ENCODE data around the gene BUD31.
"Not testable (repeated sequence)": the region's sequence is repeated elsewhere in the genome, so short reads cannot be mapped to it uniquely, and the experiment has no call there.

Gene BUD31

DNA sequence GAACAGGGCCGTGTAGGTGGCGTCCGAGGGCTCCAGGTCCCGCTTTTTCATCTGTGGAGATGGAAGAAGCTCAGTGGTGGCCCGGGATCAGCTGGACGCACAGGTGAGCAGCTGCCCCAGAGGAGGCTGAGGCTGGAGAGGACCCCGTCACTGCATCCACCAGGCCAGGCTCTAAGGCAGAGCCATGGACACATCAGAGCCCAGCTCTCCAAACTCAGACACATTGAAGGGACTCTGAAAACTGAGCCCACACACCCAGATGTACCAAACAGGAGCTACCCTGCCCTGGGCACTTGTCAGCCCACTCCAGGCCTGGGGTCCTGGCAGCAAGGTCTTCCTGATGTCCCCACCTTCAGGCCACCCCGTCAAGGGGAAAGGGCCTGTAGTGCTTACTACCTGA lies 21.0 kb downstream of the BUD31 start:
- ATAC-seq = no peak
- no peaks in the 10 kb centered on the region for H3K27me3 Mint-ChIP-seq
- no peak overlapping the region for H3K4me3 Mint-ChIP-seq
- peaks cover 48% of the 10 kb centered on the region for H3K36me3 Mint-ChIP-seq
- no peaks in the 10 kb centered on the region for H3K4me1 Mint-ChIP-seq
- no peak overlapping the region for H3K27ac Mint-ChIP-seq
- H3K9me3 Mint-ChIP-seq = no peaks in the 10 kb centered on the region

- H3K27me3 Mint-ChIP-seq, H3K9me3 Mint-ChIP-seq, H3K4me3 Mint-ChIP-seq, ATAC-seq, H3K4me1 Mint-ChIP-seq, H3K27ac Mint-ChIP-seq: not testable (repeated sequence)
- peaks cover 39% of the 10 kb centered on the region for H3K36me3 Mint-ChIP-seq
Measured at GRCh38 chr7:99431756-99432540, 23.2 kb downstream of the BUD31 start.

GRCh38 chr7:99433158-99433557 lies 24.4 kb downstream of the BUD31 start:
- peaks cover 12% of the 10 kb centered on the region for H3K4me1 Mint-ChIP-seq
- H3K4me3 Mint-ChIP-seq = no peak overlapping the region
- ATAC-seq = no peak
- H3K9me3 Mint-ChIP-seq = no peaks in the 10 kb centered on the region
- no peak overlapping the region for H3K27ac Mint-ChIP-seq
- peaks cover 39% of the 10 kb centered on the region for H3K36me3 Mint-ChIP-seq
- H3K27me3 Mint-ChIP-seq = no peaks in the 10 kb centered on the region

DNA sequence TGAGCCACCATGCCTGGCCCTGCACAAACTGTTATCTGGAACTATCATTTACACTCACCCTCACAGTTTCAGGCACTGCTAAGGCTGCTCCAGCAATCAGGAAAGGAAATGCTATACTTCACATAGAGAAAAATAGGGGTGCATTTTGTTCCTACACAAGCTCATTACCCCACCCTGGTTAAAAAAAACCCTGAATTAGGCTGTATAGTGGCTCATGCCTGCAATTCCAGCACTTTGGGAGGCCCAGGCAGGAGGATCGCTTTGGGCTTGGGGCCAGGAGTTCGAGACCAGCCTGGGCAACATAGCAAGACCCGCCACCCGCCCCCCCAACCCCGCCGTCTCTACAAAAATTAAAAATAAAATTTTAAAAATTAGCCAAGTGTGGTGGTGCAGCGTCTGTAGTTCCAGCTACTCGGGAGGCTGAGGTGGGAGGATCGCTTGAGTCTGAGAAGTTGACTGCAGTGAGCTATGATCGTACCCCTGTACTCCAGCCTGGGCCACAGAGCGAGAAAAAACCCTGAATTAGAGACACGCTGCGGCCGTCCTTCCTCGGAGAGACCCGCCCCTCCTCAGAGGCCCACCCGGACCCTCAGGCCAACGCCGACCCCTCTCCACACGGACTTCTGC lies 29.3 kb downstream of the BUD31 start:
- H3K27me3 Mint-ChIP-seq = no peaks in the 10 kb centered on the region
- peaks cover 35% of the 10 kb centered on the region for H3K36me3 Mint-ChIP-seq
- ATAC-seq = peak; percentile 28
- H3K9me3 Mint-ChIP-seq = no peaks in the 10 kb centered on the region
- H3K27ac Mint-ChIP-seq = peak overlapping the region; percentile 86
- peak overlapping the region; percentile 100 for H3K4me3 Mint-ChIP-seq
- peaks cover 42% of the 10 kb centered on the region for H3K4me1 Mint-ChIP-seq

- Mint-ChIP-seq H3K4me1 (peaks cover 46% of the 10 kb centered on the region), H3K9me3 (no peaks in the 10 kb centered on the region), H3K27ac (peak within 1 kb of the TSS; percentile 86), H3K27me3 (no peaks in the 10 kb centered on the region), H3K4me3 (peak within 1 kb of the TSS; percentile 100), H3K36me3 (peaks cover 31% of the 10 kb centered on the region)
- peak; percentile 98 for ATAC-seq
Measured at GRCh38 chr7:99438573-99439480, 30.1 kb downstream of the BUD31 start, which contains the start of the genes CPSF4 and PTCD1. TSS of gene CPSF4 (plus strand) at chr7:99438943. CDS start at chr7:99439083, 140 bp downstream. TSS of gene PTCD1 (minus strand) at chr7:99438798. CDS start at chr7:99435242, 3,556 bp downstream.

DNA sequence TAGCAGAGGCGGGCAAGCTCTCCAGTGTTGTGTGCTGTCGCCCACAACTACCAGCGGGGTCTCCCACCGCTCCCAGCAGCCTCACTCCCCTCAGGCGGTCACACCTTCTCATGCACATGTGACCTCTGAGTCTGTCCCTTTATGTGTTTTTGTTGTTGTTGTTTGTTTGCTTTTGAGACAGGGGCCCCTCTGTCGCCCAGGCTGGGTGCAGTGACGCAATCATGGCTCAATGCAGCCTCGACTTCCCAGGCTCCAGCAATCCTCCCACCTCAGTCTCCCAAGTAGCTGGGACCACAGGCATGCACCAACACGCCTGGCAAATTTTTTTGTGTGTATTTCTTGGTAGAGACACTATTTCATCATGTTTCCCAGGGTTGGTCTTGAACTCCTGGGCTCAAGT lies 31.4 kb downstream of the BUD31 start:
- H3K27me3 Mint-ChIP-seq = no peaks in the 10 kb centered on the region
- H3K4me3 Mint-ChIP-seq = peak overlapping the region; percentile 100
- H3K4me1 Mint-ChIP-seq = peaks cover 52% of the 10 kb centered on the region
- peak overlapping the region; percentile 86 for H3K27ac Mint-ChIP-seq
- H3K36me3 Mint-ChIP-seq = peaks cover 27% of the 10 kb centered on the region
- H3K9me3 Mint-ChIP-seq = no peaks in the 10 kb centered on the region
- no peak for ATAC-seq

- Mint-ChIP-seq H3K9me3 (no peaks in the 10 kb centered on the region), H3K4me1 (peaks cover 20% of the 10 kb centered on the region), H3K36me3 (peaks cover 53% of the 10 kb centered on the region), H3K27ac (no peak overlapping the region), H3K27me3 (no peaks in the 10 kb centered on the region), H3K4me3 (no peak overlapping the region)
- no peak for ATAC-seq
Measured at GRCh38 chr7:99446096-99446495, 37.3 kb downstream of the BUD31 start.

DNA sequence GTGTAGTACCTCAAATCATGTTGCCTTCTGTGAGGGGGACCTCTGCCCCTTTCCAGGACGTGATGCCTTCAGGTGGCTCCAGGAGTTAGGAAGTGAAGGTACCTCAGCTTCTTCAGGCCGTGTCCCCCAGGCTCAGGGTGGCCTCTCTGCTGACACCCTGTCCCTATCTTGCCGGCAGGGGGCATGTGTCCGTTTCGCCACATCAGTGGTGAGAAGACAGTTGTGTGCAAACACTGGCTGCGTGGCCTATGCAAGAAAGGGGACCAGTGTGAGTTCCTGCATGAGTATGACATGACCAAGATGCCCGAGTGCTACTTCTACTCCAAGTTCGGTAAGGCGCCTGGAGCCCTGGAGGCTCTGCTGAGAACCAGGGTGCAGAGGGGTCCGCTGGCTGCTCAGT lies 39.2 kb downstream of the BUD31 start:
- ATAC-seq = no peak
- H3K36me3 Mint-ChIP-seq = peaks cover 58% of the 10 kb centered on the region
- no peak overlapping the region for H3K4me3 Mint-ChIP-seq
- no peak overlapping the region for H3K27ac Mint-ChIP-seq
- no peaks in the 10 kb centered on the region for H3K9me3 Mint-ChIP-seq
- H3K4me1 Mint-ChIP-seq = peaks cover 12% of the 10 kb centered on the region
- H3K27me3 Mint-ChIP-seq = no peaks in the 10 kb centered on the region

DNA sequence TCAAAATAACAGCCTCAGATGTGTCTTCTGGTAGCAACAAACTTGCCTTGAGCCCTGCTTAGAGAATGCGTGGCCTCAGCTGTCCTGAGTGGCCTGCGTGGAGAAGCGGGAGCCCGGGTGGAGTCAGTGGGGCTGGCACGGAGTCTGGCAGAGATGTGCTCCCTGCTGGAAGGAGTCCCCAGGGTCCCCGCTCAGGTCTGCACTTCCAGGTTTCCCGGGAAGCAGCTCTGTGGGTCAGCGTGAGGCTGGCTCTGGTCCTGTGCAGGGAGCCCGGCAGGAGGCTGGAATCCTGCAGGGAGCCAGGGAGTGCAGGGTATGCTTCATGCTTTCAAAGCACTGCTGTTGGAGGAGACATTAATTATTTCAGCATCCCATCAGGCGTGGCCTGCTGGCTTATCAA lies 40.1 kb downstream of the BUD31 start:
- peaks cover 6% of the 10 kb centered on the region for H3K4me1 Mint-ChIP-seq
- peaks cover 60% of the 10 kb centered on the region for H3K36me3 Mint-ChIP-seq
- ATAC-seq = no peak
- H3K9me3 Mint-ChIP-seq = no peaks in the 10 kb centered on the region
- H3K27ac Mint-ChIP-seq = no peak overlapping the region
- H3K4me3 Mint-ChIP-seq = no peak overlapping the region
- no peaks in the 10 kb centered on the region for H3K27me3 Mint-ChIP-seq

DNA sequence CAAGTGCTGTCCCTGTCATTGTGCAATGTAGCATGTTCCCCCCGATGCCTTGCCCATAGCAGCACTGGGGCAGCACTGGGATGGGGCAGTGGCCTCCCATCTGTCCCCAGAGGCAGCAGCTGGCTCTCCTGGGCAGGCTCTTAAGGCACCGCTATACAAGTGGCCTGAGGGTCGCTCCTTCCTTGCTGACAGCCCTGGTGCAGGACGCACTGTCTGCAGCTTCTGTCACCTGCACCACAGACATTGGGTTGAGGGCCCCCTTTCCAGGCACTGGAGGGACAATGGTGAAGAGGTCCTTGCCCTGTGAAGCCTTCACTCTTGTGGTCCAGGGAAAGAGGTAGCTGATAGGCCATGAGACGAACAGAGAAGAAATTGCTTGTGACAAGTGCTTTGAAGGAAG lies 40.6 kb downstream of the BUD31 start:
- H3K27ac Mint-ChIP-seq = no peak overlapping the region
- no peak overlapping the region for H3K4me3 Mint-ChIP-seq
- H3K4me1 Mint-ChIP-seq = peaks cover 6% of the 10 kb centered on the region
- peaks cover 62% of the 10 kb centered on the region for H3K36me3 Mint-ChIP-seq
- no peak for ATAC-seq
- H3K9me3 Mint-ChIP-seq = no peaks in the 10 kb centered on the region
- H3K27me3 Mint-ChIP-seq = no peaks in the 10 kb centered on the region

GRCh38 chr7:99451936-99452335 lies 43.2 kb downstream of the BUD31 start:
- Mint-ChIP-seq H3K4me1 (no peaks in the 10 kb centered on the region), H3K27me3 (no peaks in the 10 kb centered on the region), H3K36me3 (peaks cover 55% of the 10 kb centered on the region), H3K9me3 (no peaks in the 10 kb centered on the region), H3K4me3 (no peak overlapping the region), H3K27ac (no peak overlapping the region)
- ATAC-seq = no peak

GRCh38 chr7:99452541-99452940 lies 43.8 kb downstream of the BUD31 start:
- Mint-ChIP-seq H3K4me3 (no peak overlapping the region), H3K9me3 (no peaks in the 10 kb centered on the region), H3K27ac (no peak overlapping the region), H3K27me3 (no peaks in the 10 kb centered on the region), H3K4me1 (no peaks in the 10 kb centered on the region), H3K36me3 (peaks cover 56% of the 10 kb centered on the region)
- ATAC-seq = no peak

GRCh38 chr7:99453105-99453504 lies 44.3 kb downstream of the BUD31 start:
- no peak overlapping the region for H3K27ac Mint-ChIP-seq
- no peak for ATAC-seq
- no peak overlapping the region for H3K4me3 Mint-ChIP-seq
- no peaks in the 10 kb centered on the region for H3K9me3 Mint-ChIP-seq
- H3K27me3 Mint-ChIP-seq = no peaks in the 10 kb centered on the region
- H3K4me1 Mint-ChIP-seq = no peaks in the 10 kb centered on the region
- peaks cover 51% of the 10 kb centered on the region for H3K36me3 Mint-ChIP-seq

GRCh38 chr7:99455874-99456273 lies 47.1 kb downstream of the BUD31 start:
- peaks cover 13% of the 10 kb centered on the region for H3K4me1 Mint-ChIP-seq
- no peak overlapping the region for H3K27ac Mint-ChIP-seq
- H3K27me3 Mint-ChIP-seq = no peaks in the 10 kb centered on the region
- no peak overlapping the region for H3K4me3 Mint-ChIP-seq
- H3K36me3 Mint-ChIP-seq = peaks cover 61% of the 10 kb centered on the region
- no peaks in the 10 kb centered on the region for H3K9me3 Mint-ChIP-seq
- ATAC-seq = no peak

- Mint-ChIP-seq H3K27ac (no peak overlapping the region), H3K9me3 (no peaks in the 10 kb centered on the region), H3K4me1 (peaks cover 14% of the 10 kb centered on the region), H3K4me3 (no peak overlapping the region), H3K36me3 (peaks cover 57% of the 10 kb centered on the region), H3K27me3 (no peaks in the 10 kb centered on the region)
- ATAC-seq = no peak
Measured at GRCh38 chr7:99456288-99456687, 47.5 kb downstream of the BUD31 start.
